BE2C (cell line): Measurements from ENCODE around the gene OSGEP.

Experiments used
- DNase-seq: peaks from one replicate; pipeline ENCODE4 v3.0.0-alpha.2; 2020
- H3K27me3 ChIP-seq: fragments of 250-450 bp; sonication (Bioruptor Pico); 2 replicates; pipeline ENCODE4 v1.5.1; 2020; ENCODE audit warnings: mild to moderate bottlenecking
- H3K36me3 ChIP-seq: fragments of 250-450 bp; sonication (Bioruptor Pico); 2 replicates; pipeline ENCODE4 v1.5.1; 2020; ENCODE audit warnings: mild to moderate bottlenecking
- H3K4me1 ChIP-seq: fragments of 250-450 bp; sonication (Bioruptor Pico); 2 replicates; pipeline ENCODE4 v1.5.1; 2020
- H3K4me3 ChIP-seq: 2 replicates; pipeline ENCODE4 v1.5.1; 2011; ENCODE audit warnings: low read depth, low read length
- H3K9me3 ChIP-seq: fragments of 250-450 bp; sonication (Bioruptor Pico); 2 replicates; pipeline ENCODE4 v1.5.1; 2020
- CTCF ChIP-seq: IDR thresholded peaks from 2 replicates; pipeline ENCODE4 v1.5.1; 2012; ENCODE audit warnings: mild to moderate bottlenecking, low read depth, low read length

Gene OSGEP

GRCh38 chr14:20429801-20430669 is 24.6 kb downstream of the OSGEP start:
- no peaks in the 10 kb centered on the region for H3K4me1 ChIP-seq
- H3K4me3 ChIP-seq, result no peak overlapping the region
- H3K27me3 ChIP-seq, result no peaks in the 10 kb centered on the region
- no peak for TF ChIP-seq CTCF
- H3K36me3 ChIP-seq, result no peaks in the 10 kb centered on the region
- DNase-seq, result no peak
- H3K9me3 ChIP-seq, result no peaks in the 10 kb centered on the region

- no peaks in the 10 kb centered on the region for H3K9me3 ChIP-seq
- no peak overlapping the region for H3K4me3 ChIP-seq
- H3K27me3 ChIP-seq, result no peaks in the 10 kb centered on the region
- H3K36me3 ChIP-seq, result no peaks in the 10 kb centered on the region
- peak; percentile 21 for DNase-seq
- H3K4me1 ChIP-seq, result no peaks in the 10 kb centered on the region
- TF ChIP-seq CTCF, result no peak
Observed at GRCh38 chr14:20428802-20429201, 25.8 kb downstream of the OSGEP start.

- Histone ChIP-seq H3K4me1 (no peaks in the 10 kb centered on the region), H3K4me3 (no peak overlapping the region), H3K36me3 (no peaks in the 10 kb centered on the region), H3K9me3 (no peaks in the 10 kb centered on the region), H3K27me3 (no peaks in the 10 kb centered on the region)
- TF ChIP-seq CTCF, result no peak
- no peak for DNase-seq
Observed at GRCh38 chr14:20428010-20428365, 26.6 kb downstream of the OSGEP start.

- Histone ChIP-seq H3K27me3 (no peaks in the 10 kb centered on the region), H3K4me3 (no peak overlapping the region), H3K9me3 (no peaks in the 10 kb centered on the region), H3K36me3 (no peaks in the 10 kb centered on the region), H3K4me1 (no peaks in the 10 kb centered on the region)
- TF ChIP-seq CTCF, result no peak
- DNase-seq, result no peak
Observed at GRCh38 chr14:20427231-20428009, 27.2 kb downstream of the OSGEP start.

- no peak for TF ChIP-seq CTCF
- no peaks in the 10 kb centered on the region for H3K27me3 ChIP-seq
- DNase-seq, result no peak
- no peaks in the 10 kb centered on the region for H3K36me3 ChIP-seq
- H3K9me3 ChIP-seq, result no peaks in the 10 kb centered on the region
- no peak overlapping the region for H3K4me3 ChIP-seq
- no peaks in the 10 kb centered on the region for H3K4me1 ChIP-seq
Observed at GRCh38 chr14:20424851-20425250, 29.8 kb downstream of the OSGEP start.

GRCh38 chr14:20422886-20423285 is 31.7 kb downstream of the OSGEP start:
- H3K27me3 ChIP-seq, result no peaks in the 10 kb centered on the region
- H3K9me3 ChIP-seq, result no peaks in the 10 kb centered on the region
- no peak for TF ChIP-seq CTCF
- no peaks in the 10 kb centered on the region for H3K36me3 ChIP-seq
- no peak overlapping the region for H3K4me3 ChIP-seq
- no peak for DNase-seq
- no peaks in the 10 kb centered on the region for H3K4me1 ChIP-seq
